Upper lobe of left lung (tissue), 6 donors: ENCODE results near the gene GSK3A. TPM values are rescaled to one million over a fixed set of nuclear protein-coding genes. Genes with fewer than 3 reads are reported as not detected.

ENCODE experiments used
- ATAC-seq, 2 donors: fragments of 200-7000 bp; cut with Tn5 transposase; one replicate each; pipeline ENCODE4 v1.9.1; 2022; ENCODE audit warnings: mild to moderate bottlenecking in 2 of 2, moderate library complexity in 2 of 2; ENCODE audit not compliant: low FRiP score in 2 of 2
- DNase-seq, 2 donors: peaks; one replicate each; pipeline ENCODE4 v3.0.0-alpha.2; 2019 to 2020
- H3K27ac ChIP-seq, 4 donors: fragments of 200-600 bp; sonication (generic); one replicate each; pipeline ENCODE4 v1.5.1; 2016 to 2019
- H3K27me3 ChIP-seq, 4 donors: fragments of 200-600 bp; sonication (generic); one replicate each; pipeline ENCODE4 v1.5.1; 2017 to 2019
- H3K36me3 ChIP-seq, 4 donors: fragments of 200-600 bp; sonication (generic); one replicate each; pipeline ENCODE4 v1.5.1; 2016 to 2019
- H3K4me1 ChIP-seq, 4 donors: fragments of 200-600 bp; sonication (generic); one replicate each; pipeline ENCODE4 v1.5.1; 2018 to 2019
- H3K4me3 ChIP-seq, 4 donors: fragments of 200-600 bp; sonication (generic); one replicate each; pipeline ENCODE4 v1.5.1; 2017 to 2019; ENCODE audit warnings: mild to moderate bottlenecking in 2 of 4, moderate library complexity in 1 of 4
- H3K9me3 ChIP-seq, 4 donors: fragments of 200-600 bp; sonication (generic); one replicate each; pipeline ENCODE4 v1.5.1; 2018 to 2019
- CTCF ChIP-seq, 6 experiments: fragments of 450-650 bp in 4 of 6; fragments of 200-600 bp in 2 of 6; sonication (generic) in 2 of 6; IDR thresholded peaks; one replicate each; pipeline ENCODE4 v1.5.1; 2016 to 2019; ENCODE audit warnings: antibody characterized with exemption in 6 of 6
- EP300 ChIP-seq, 4 donors: sonication (generic); formaldehyde crosslinking; IDR thresholded peaks; one replicate each; pipeline ENCODE4 v1.5.1; 2017; ENCODE audit warnings: antibody characterized with exemption in 4 of 4, control low read depth in 2 of 4
- POLR2A ChIP-seq, 4 donors: fragments of 450-650 bp; IDR thresholded peaks; one replicate each; pipeline ENCODE4 v1.5.1; 2016 to 2017; ENCODE audit warnings: antibody characterized with exemption in 4 of 4, mild to moderate bottlenecking in 2 of 4
- POLR2AphosphoS5 ChIP-seq, 2 donors: sonication (generic); formaldehyde crosslinking; IDR thresholded peaks; one replicate each; pipeline ENCODE4 v1.5.1; 2017; ENCODE audit warnings: antibody characterized with exemption in 2 of 2
- WGBS, 2 donors: methylation state at CpG; one replicate each; pipeline ENCODE4 v1.1.5; 2017 to 2018; 5-methylcytosine and 5-hydroxymethylcytosine counted together
- total RNA-seq, 6 donors: library from RNA; depleted of rRNA in 4 of 6; stranded (reverse); fragments of >200 nt in 4 of 6; gene quantifications; one replicate each; pipeline versions ENCODE4 v1.1.0 to v1.2.1, GENCODE V29; 2016 to 2021
- donor health status: DM: no; HTN: no; CAD: no; lungs with moderate emphysema.
- donor health status: DM: no; HTN: yes; CAD: no; lungs with severe emphysema.

GSK3A gene
- total RNA-seq, 6 donors from 2014 or later, result 33.2 to 46.9 (median 39.1) TPM

- H3K4me1 ChIP-seq, result peaks cover 24 to 63% (median 54%) of the 10 kb centered on the region in 4 donors
- 50 to 65% methylated on average over 5 to 7 of the region's 7 CpGs for WGBS, 2 donors
- peaks cover 10 to 61% (median 36%) of the 10 kb centered on the region in 4 donors for H3K36me3 ChIP-seq
- DNase-seq (peak in 1 of 2 donors; percentile 46), ATAC-seq (peak in 1 of 2 donors; percentile 1)
- H3K27me3 ChIP-seq, result no peaks in the 10 kb centered on the region
- TF ChIP-seq POLR2AphosphoS5 (IDR thresholded peaks at IDR 0.05) (peak in 1 of 2 donors; percentile 41), POLR2A (IDR thresholded peaks at IDR 0.05) (no peak)
- H3K4me3 ChIP-seq, result peak overlapping the region in 3 of 4 donors; percentile 1 to 37 (median 16)
- peak overlapping the region; percentile 84 to 93 (median 87) for H3K27ac ChIP-seq
- H3K9me3 ChIP-seq, result no peaks in the 10 kb centered on the region
Measured at GRCh38 chr19:42198676-42199439, 43.5 kb downstream of the GSK3A start.

DNA sequence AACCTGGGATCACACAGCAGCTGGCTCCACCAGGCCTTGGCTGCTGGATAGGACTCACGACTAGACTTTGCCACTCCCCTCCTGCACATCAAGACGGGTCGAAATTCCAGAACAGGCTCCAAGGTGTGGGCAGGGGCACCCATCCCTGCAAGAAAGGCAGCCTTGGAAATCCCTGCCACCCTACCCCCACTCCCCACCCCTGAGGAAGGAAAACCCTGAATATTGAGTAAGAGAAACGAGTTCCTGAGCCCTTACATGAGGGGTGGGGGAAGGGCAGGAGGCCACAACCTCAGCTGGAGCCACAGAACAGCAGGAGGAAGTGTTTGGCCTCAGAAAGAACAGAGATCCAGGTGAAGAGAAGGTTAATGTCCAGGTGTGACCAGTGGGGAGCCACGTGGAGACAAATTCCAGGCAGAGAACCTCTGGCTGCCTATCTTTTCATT lies 45.0 kb downstream of the GSK3A start:
- Histone ChIP-seq H3K27ac (peak overlapping the region in 3 of 4 donors; percentile 52 to 88 (median 53)), H3K9me3 (peaks cover 0 to 3% (median 0%) of the 10 kb centered on the region in 4 donors), H3K4me3 (no peak overlapping the region), H3K4me1 (peaks cover 24 to 56% (median 45%) of the 10 kb centered on the region in 4 donors), H3K27me3 (no peaks in the 10 kb centered on the region), H3K36me3 (peaks cover 7 to 50% (median 29%) of the 10 kb centered on the region in 4 donors)
- no peak for ATAC-seq
- WGBS, 2 donors, result 49 to 58% methylated on average over 5 of the region's 5 CpGs
- peak in 1 of 2 donors; percentile 78 for DNase-seq
- no peak for TF ChIP-seq CTCF (IDR thresholded peaks at IDR 0.05)
- peak in 1 of 2 donors; percentile 32 for TF ChIP-seq POLR2AphosphoS5 (IDR thresholded peaks at IDR 0.05)

- Histone ChIP-seq H3K36me3 (peaks cover 7 to 39% (median 22%) of the 10 kb centered on the region in 4 donors), H3K4me1 (peaks cover 23 to 48% (median 39%) of the 10 kb centered on the region in 4 donors), H3K4me3 (no peak overlapping the region), H3K27ac (peak overlapping the region in 2 of 4 donors; percentile 53 to 88), H3K9me3 (peaks cover 0 to 3% (median 0%) of the 10 kb centered on the region in 4 donors), H3K27me3 (no peaks in the 10 kb centered on the region)
- TF ChIP-seq POLR2A (IDR thresholded peaks at IDR 0.05), result no peak
- TF ChIP-seq EP300 (IDR thresholded peaks at IDR 0.05), result no peak
- TF ChIP-seq POLR2AphosphoS5 (IDR thresholded peaks at IDR 0.05), result no peak
- TF ChIP-seq CTCF (IDR thresholded peaks at IDR 0.05), result no peak
- 92% methylated on average over 46 to 47 of the region's 47 CpGs for WGBS, 2 donors
- DNase-seq (peak in 1 of 2 donors; percentile 76), ATAC-seq (no peak)
Measured at GRCh38 chr19:42196011-42197001, 46.1 kb downstream of the GSK3A start.

DNA sequence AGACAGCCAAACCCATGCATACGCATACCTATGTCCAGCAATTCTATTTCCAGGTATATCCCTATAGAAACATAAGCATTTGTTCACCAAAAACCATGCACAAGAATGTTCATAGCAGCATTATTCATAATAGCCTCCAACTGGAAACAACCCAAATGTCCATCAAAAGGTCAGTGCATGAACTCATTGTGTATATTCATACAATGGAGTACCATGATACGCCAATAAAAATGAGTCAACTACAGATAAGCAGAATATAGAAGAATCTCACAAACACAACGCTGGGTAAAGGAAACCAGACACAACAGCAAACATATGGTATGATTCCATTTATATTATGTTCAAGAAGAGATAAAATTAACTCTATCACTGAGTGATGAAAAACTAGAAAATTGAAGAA lies 48.7 kb downstream of the GSK3A start:
- Histone ChIP-seq H3K27me3 (no peaks in the 10 kb centered on the region), H3K27ac (no peak overlapping the region), H3K4me1 (peaks cover 6 to 24% (median 17%) of the 10 kb centered on the region in 4 donors), H3K9me3 (peaks cover 0 to 3% (median 0%) of the 10 kb centered on the region in 4 donors), H3K4me3 (no peak overlapping the region), H3K36me3 (peaks cover 4 to 17% (median 11%) of the 10 kb centered on the region in 4 donors)
- 63 to 74% methylated on average over 3 of the region's 3 CpGs for WGBS, 2 donors
- TF ChIP-seq POLR2A (IDR thresholded peaks at IDR 0.05), result no peak
- no peak for TF ChIP-seq EP300 (IDR thresholded peaks at IDR 0.05)
- no peak for TF ChIP-seq CTCF (IDR thresholded peaks at IDR 0.05)
- TF ChIP-seq POLR2AphosphoS5 (IDR thresholded peaks at IDR 0.05), result no peak
- DNase-seq, result no peak
- ATAC-seq, result no peak
